K562 (cell line): Measurements from ENCODE around the gene GSTM2. TPM values are rescaled to one million over a fixed set of nuclear protein-coding genes. Genes with fewer than 3 reads are reported as not detected.

ENCODE experiments used
- ATAC-seq: fragments of 200-7000 bp; cut with Tn5 transposase; 3 replicates; pipeline ENCODE4 v1.9.1; 2020; ENCODE audit warnings: moderate library complexity
- BruUV-seq: library from RNA; stranded (reverse); fragments of 400-500 nt; replicated peaks from 2 replicates; lab custom pipeline; 2021; lab: Mats Ljungman, UMichigan
- CTCF ChIA-PET: fragments of 300-600 bp; formaldehyde crosslinking; extraction: SDS; loops from one replicate; lab custom pipeline; 2021; ENCODE audit warnings: low intra/inter-chr PET ratio; lab: Yijun Ruan, JAX
- POLR2A ChIA-PET: fragments of 300-600, 350-650 bp; sonication (Branson Sonifier 250); formaldehyde crosslinking; extraction: SDS; loops from one replicate; lab custom pipeline; 2021; ENCODE audit warnings: antibody characterized with exemption, inconsistent platforms; lab: Yijun Ruan, JAX
- DNase-seq, 4 experiments: peaks; one replicate each; pipeline versions ENCODE4 v3.0.0 to v3.0.0-alpha.2; 2011 to 2018; ENCODE audit warnings: low spot score in 3 of 4, mixed read lengths in 3 of 4; ENCODE audit errors: extremely low read depth in 1 of 4
- FAIRE-seq: peaks from 2 replicates; lab custom pipeline; 2011; peaks lifted over from hg19 to GRCh38; lab: Jason Lieb, UNC
- H2AFZ ChIP-seq: 2 replicates; pipeline ENCODE4 v1.6.0; 2011; ENCODE audit warnings: low read depth, low read length, control low read depth, inconsistent platforms
- H3K27ac ChIP-seq: fragments of 200-600 bp; 3 replicates; pipeline ENCODE4 v1.8.0; 2011; ENCODE audit warnings: low read depth, mild to moderate bottlenecking, control low read depth, inconsistent platforms, low read length, moderate library complexity, mixed read lengths; ENCODE audit errors: extremely low read depth
- H3K27me3 ChIP-seq, 2 experiments: fragments of 300-600 bp in 1 of 2; 2 replicates in 1 of 2; 3 replicates in 1 of 2; pipeline versions ENCODE4 v1.6.0 to v1.8.0; 2011; ENCODE audit warnings: inconsistent platforms in 2 of 2, low read length in 2 of 2, mild to moderate bottlenecking in 1 of 2, mixed read lengths in 1 of 2, moderate library complexity in 1 of 2; ENCODE audit not compliant: control insufficient read depth in 2 of 2, insufficient read depth in 2 of 2
- H3K36me3 ChIP-seq: fragments of 300-600 bp; 3 replicates; pipeline ENCODE4 v1.8.0; 2011; ENCODE audit warnings: mild to moderate bottlenecking, low read length, inconsistent platforms; ENCODE audit not compliant: control insufficient read depth, insufficient read depth
- H3K4me1 ChIP-seq, 2 experiments: fragments of 200-600 bp in 1 of 2; replicated peaks in 1 of 2; 2 replicates in 1 of 2; 3 replicates in 1 of 2; pipeline versions ENCODE4 v1.5.1 to v1.8.0; 2011; ENCODE audit warnings: inconsistent platforms in 2 of 2, low read length in 2 of 2, mild to moderate bottlenecking in 1 of 2, mixed read lengths in 1 of 2, moderate library complexity in 1 of 2; ENCODE audit not compliant: control insufficient read depth in 2 of 2, insufficient read depth in 2 of 2
- H3K4me2 ChIP-seq: 2 replicates; pipeline ENCODE4 v1.6.1; 2011; ENCODE audit warnings: low read length, control low read depth, inconsistent platforms, mixed read lengths; ENCODE audit not compliant: insufficient read depth
- H3K4me3 ChIP-seq: fragments of 200-600 bp; sonication (generic), shearing (Covaris generic); 2 replicates; pipeline ENCODE4 v1.5.1; 2016; ENCODE audit warnings: control low read depth, inconsistent platforms
- H3K79me2 ChIP-seq: fragments of 200-600 bp; 3 replicates; pipeline ENCODE4 v1.8.0; 2011; ENCODE audit warnings: low read length, inconsistent platforms; ENCODE audit not compliant: control insufficient read depth, insufficient read depth
- H3K9ac ChIP-seq, 2 experiments: 2 replicates each; pipeline versions ENCODE4 v1.6.0 to v1.6.1; 2011; ENCODE audit warnings: low read depth in 2 of 2, low read length in 2 of 2, control low read depth in 1 of 2, inconsistent platforms in 1 of 2, mild to moderate bottlenecking in 1 of 2, mixed read lengths in 1 of 2; ENCODE audit not compliant: insufficient read depth in 1 of 2
- H3K9me1 ChIP-seq: one replicate; pipeline ENCODE4 v1.6.0; 2011; ENCODE audit warnings: inconsistent platforms, mild to moderate bottlenecking, low read length, moderate library complexity; ENCODE audit not compliant: control insufficient read depth, insufficient read depth
- H3K9me3 ChIP-seq: replicated peaks from 2 replicates; pipeline ENCODE4 v1.5.1; 2011; ENCODE audit warnings: low read depth, low read length, inconsistent platforms; ENCODE audit not compliant: control insufficient read depth, insufficient read depth
- H4K20me1 ChIP-seq: replicated peaks from 2 replicates; pipeline ENCODE4 v1.6.1; 2011; ENCODE audit warnings: low read length, inconsistent platforms, mixed read lengths; ENCODE audit not compliant: control insufficient read depth, insufficient read depth
- DEAF1 ChIP-seq: fragments of 450-650 bp; formaldehyde crosslinking; IDR thresholded peaks from 2 replicates; pipeline ENCODE4 v1.4.0; 2020; ENCODE audit warnings: mild to moderate bottlenecking, moderate library complexity
- MEF2A ChIP-seq: IDR thresholded peaks from 2 replicates; pipeline ENCODE4 v1.6.1; 2011; ENCODE audit warnings: low read depth, mild to moderate bottlenecking, low read length, moderate library complexity; ENCODE audit not compliant: control insufficient read depth
- MYC ChIP-seq, 2 experiments: fragments of 250-450 bp in 1 of 2; sonication (Bioruptor Pico) in 1 of 2; IDR thresholded peaks; 2 replicates each; pipeline versions ENCODE4 v1.5.1 to v1.6.1; 2012 to 2021; ENCODE audit warnings: low read depth in 2 of 2, borderline replicate concordance in 1 of 2, improper control_type of control experiment in 1 of 2, low read length in 1 of 2, mild to moderate bottlenecking in 1 of 2, moderate library complexity in 1 of 2
- NR4A1 ChIP-seq, 2 experiments: fragments of 250-450 bp in 1 of 2; fragments of 450-650 bp in 1 of 2; sonication (Bioruptor Pico) in 1 of 2; IDR thresholded peaks; 2 replicates each; pipeline versions ENCODE4 v1.4.0 to v1.6.1; 2016 to 2020; ENCODE audit warnings: mild to moderate bottlenecking in 2 of 2, missing compliant biosample characterization in 1 of 2, missing genetic modification characterization in 1 of 2, moderate library complexity in 1 of 2
- ZBTB34 ChIP-seq: fragments of 250-450 bp; sonication (Bioruptor Pico); IDR thresholded peaks from 2 replicates; pipeline ENCODE4 v1.8.0; 2021; ENCODE audit warnings: mild to moderate bottlenecking, moderate library complexity
- WGBS: fragments of 100-300 bp; shearing (Covaris generic); methylation state at CpG from one replicate; pipeline ENCODE4 v1.1.6; 2016; ENCODE audit warnings: low coverage, mixed read lengths; ENCODE audit not compliant: insufficient coverage; ENCODE audit errors: missing lambda C conversion rate; 5-methylcytosine and 5-hydroxymethylcytosine counted together
- in situ Hi-C: fragments of 300-500 bp; cut with MboI; formaldehyde crosslinking; loops from 4 replicates; pipeline ENCODE4 v1.15.0; 2018; ENCODE audit warnings: inconsistent platforms, mixed read lengths
- intact Hi-C: fragments of 100-400 bp; cut with micrococcal nuclease; formaldehyde crosslinking; loops from 2 replicates; pipeline ENCODE4 v1.14.2; 2022
- polyA plus RNA-seq, 8 experiments: library from polyadenylated mRNA; depleted of rRNA in 4 of 8; stranded (reverse) in 5 of 8; unstranded in 3 of 8; fragments of >200 nt; fragmentation: Nextera tagmentation in 2 of 8; fragmentation: Illumina TruSeq in 1 of 8; extraction: Ambion mirVana in 2 of 8; extraction: Trizol in 1 of 8; gene quantifications; 2 replicates each; pipeline versions ENCODE4 v1.2.1 to v1.2.3, GENCODE V29; 2011 to 2014; ENCODE audit warnings: inconsistent platforms in 1 of 8, missing spikeins in 1 of 8
- total RNA-seq, 7 experiments: library from RNA; depleted of rRNA in 6 of 7; stranded (reverse); fragments of >200 nt in 6 of 7; fragmentation: Illumina TruSeq in 2 of 7; extraction: Trizol in 2 of 7; gene quantifications; 2 replicates each; pipeline versions ENCODE4 v1.2.1 to v1.2.3, GENCODE V29; 2011 to 2021; ENCODE audit warnings: low replicate concordance in 1 of 7
- TF ChIP-seq, protein P1 (sequence below), 3 experiments: fragments of 200-800 bp in 1 of 3; fragments of 250-450 bp in 1 of 3; fragments of 450-650 bp in 1 of 3; sonication (Bioruptor Pico) in 1 of 3; sonication (Bioruptor generic) in 1 of 3; formaldehyde crosslinking in 1 of 3; IDR thresholded peaks; 2 replicates each; pipeline versions ENCODE4 v1.6.1 to v1.8.0; 2016 to 2022; ENCODE audit warnings: mild to moderate bottlenecking in 2 of 3, missing genetic modification characterization in 2 of 3, missing compliant biosample characterization in 1 of 3, moderate library complexity in 1 of 3
- TF ChIP-seq, protein P2 (sequence below): fragments of 200-800 bp; sonication (Bioruptor generic); IDR thresholded peaks from 2 replicates; pipeline ENCODE4 v1.6.1; 2017; ENCODE audit warnings: missing genetic modification characterization, missing compliant biosample characterization
- TF ChIP-seq, protein P3 (sequence below): fragments of 250-450 bp; sonication (Bioruptor Pico); IDR thresholded peaks from 2 replicates; pipeline ENCODE4 v1.4.0; 2020; ENCODE audit warnings: mild to moderate bottlenecking

The GSTM2 gene
- total and polyA plus RNA-seq, 9 of the 15 experiments (the other 6 are each of a cell fraction or from before 2014, with no cell fraction given): 1.6 to 15.1 (median 6.8) TPM

DNA sequence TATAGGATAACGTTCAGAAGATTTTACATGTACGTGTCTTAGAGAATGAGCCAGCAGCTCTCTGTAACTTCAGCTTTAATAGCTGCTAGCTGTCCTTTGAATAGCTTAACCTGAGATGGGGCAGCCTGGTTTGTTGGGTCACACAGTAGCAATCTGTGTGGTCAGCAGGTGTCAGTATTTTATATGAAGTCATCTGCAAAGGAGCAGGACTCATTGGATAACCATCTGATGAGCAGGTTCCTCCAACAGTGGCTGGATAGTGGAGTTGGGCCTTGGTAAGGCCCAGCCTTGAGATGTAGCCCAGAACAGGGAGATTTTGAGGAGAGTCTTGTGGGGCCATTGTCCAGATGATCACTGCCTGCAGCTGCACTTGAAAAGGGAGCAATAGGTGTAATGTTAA is 50.6 kb downstream of the GSTM2 start:
- POLR2A ChIA-PET: interaction anchor here (1.8 to 2.2 kb wide), 2 partner anchors 19 to 48 kb away, joined by 5 to 6 read pairs; no protein-coding TSS in a partner anchor
- no peak overlapping the region for H3K4me2 ChIP-seq
- H4K20me1 ChIP-seq: no peaks in the 10 kb centered on the region
- BruUV-seq: no TSS peak
- peaks cover 5 to 21% of the 10 kb centered on the region in 2 experiments; a peak in 4 of 5 replicates for H3K4me1 ChIP-seq
- no peak overlapping the region for H3K9ac ChIP-seq
- H3K27ac ChIP-seq: peak overlapping the region; percentile 43; the same call in 2 of the 3 replicates
- H3K79me2 ChIP-seq: no peaks in the 10 kb centered on the region
- H3K36me3 ChIP-seq: no peaks in the 10 kb centered on the region
- CTCF ChIA-PET: interaction anchor here (1.1 kb wide), 1 partner anchor 53 kb away, joined by 3 read pairs; no protein-coding TSS in a partner anchor
- no peak for FAIRE-seq
- H2AFZ ChIP-seq: peak overlapping the region; percentile 87
- peak; percentile 73 for ATAC-seq
- H3K27me3 ChIP-seq: peaks cover 0 to 6% of the 10 kb centered on the region in 2 experiments; a peak in 2 of 5 replicates
- 58% methylated on average over 2 of the region's 2 CpGs for WGBS
- in situ Hi-C loops: loop anchor here (5.0 kb wide), 1 partner anchor 41 kb away; no protein-coding TSS in a partner anchor
- DNase-seq: peak; percentile 44 to 53 (median 48)
- H3K4me3 ChIP-seq: no peak overlapping the region
- H3K9me3 ChIP-seq: no peaks in the 10 kb centered on the region
- no peaks in the 10 kb centered on the region for H3K9me1 ChIP-seq
- intact Hi-C loops: loop anchor here (1.0 to 5.0 kb wide), 2 partner anchors 55 to 171 kb away; partner anchors contain the start of gene GNAI3
- TF ChIP-seq, protein P1, sequence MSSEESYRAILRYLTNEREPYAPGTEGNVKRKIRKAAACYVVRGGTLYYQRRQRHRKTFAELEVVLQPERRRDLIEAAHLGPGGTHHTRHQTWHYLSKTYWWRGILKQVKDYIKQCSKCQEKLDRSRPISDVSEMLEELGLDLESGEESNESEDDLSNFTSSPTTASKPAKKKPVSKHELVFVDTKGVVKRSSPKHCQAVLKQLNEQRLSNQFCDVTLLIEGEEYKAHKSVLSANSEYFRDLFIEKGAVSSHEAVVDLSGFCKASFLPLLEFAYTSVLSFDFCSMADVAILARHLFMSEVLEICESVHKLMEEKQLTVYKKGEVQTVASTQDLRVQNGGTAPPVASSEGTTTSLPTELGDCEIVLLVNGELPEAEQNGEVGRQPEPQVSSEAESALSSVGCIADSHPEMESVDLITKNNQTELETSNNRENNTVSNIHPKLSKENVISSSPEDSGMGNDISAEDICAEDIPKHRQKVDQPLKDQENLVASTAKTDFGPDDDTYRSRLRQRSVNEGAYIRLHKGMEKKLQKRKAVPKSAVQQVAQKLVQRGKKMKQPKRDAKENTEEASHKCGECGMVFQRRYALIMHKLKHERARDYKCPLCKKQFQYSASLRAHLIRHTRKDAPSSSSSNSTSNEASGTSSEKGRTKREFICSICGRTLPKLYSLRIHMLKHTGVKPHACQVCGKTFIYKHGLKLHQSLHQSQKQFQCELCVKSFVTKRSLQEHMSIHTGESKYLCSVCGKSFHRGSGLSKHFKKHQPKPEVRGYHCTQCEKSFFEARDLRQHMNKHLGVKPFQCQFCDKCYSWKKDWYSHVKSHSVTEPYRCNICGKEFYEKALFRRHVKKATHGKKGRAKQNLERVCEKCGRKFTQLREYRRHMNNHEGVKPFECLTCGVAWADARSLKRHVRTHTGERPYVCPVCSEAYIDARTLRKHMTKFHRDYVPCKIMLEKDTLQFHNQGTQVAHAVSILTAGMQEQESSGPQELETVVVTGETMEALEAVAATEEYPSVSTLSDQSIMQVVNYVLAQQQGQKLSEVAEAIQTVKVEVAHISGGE (CRISPR knock-in tag; IDR thresholded peaks at IDR 0.05): no peak
- TF ChIP-seq MYC (IDR thresholded peaks at IDR 0.05; ENCODE audit: low read depth, low read length) (0 out of 2 replicates have a peak, but pooled peaks have one; percentile 33), MYC (CRISPR knock-in tag; IDR thresholded peaks at IDR 0.05; ENCODE audit: borderline replicate concordance, low read depth) (no peak), MEF2A (no peak), NR4A1 (CRISPR knock-in tag; IDR thresholded peaks at IDR 0.05) (no peak), NR4A1 (tag; IDR thresholded peaks at IDR 0.05) (peak; percentile 76; the same call in 1 of the 2 replicates), ZBTB34 (no peak), DEAF1 (CRISPR knock-in tag) (peak; percentile 37; the same call in 1 of the 2 replicates)
- TF ChIP-seq, protein P2, sequence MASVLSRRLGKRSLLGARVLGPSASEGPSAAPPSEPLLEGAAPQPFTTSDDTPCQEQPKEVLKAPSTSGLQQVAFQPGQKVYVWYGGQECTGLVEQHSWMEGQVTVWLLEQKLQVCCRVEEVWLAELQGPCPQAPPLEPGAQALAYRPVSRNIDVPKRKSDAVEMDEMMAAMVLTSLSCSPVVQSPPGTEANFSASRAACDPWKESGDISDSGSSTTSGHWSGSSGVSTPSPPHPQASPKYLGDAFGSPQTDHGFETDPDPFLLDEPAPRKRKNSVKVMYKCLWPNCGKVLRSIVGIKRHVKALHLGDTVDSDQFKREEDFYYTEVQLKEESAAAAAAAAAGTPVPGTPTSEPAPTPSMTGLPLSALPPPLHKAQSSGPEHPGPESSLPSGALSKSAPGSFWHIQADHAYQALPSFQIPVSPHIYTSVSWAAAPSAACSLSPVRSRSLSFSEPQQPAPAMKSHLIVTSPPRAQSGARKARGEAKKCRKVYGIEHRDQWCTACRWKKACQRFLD (CRISPR knock-in tag): no peak
- TF ChIP-seq, protein P3, sequence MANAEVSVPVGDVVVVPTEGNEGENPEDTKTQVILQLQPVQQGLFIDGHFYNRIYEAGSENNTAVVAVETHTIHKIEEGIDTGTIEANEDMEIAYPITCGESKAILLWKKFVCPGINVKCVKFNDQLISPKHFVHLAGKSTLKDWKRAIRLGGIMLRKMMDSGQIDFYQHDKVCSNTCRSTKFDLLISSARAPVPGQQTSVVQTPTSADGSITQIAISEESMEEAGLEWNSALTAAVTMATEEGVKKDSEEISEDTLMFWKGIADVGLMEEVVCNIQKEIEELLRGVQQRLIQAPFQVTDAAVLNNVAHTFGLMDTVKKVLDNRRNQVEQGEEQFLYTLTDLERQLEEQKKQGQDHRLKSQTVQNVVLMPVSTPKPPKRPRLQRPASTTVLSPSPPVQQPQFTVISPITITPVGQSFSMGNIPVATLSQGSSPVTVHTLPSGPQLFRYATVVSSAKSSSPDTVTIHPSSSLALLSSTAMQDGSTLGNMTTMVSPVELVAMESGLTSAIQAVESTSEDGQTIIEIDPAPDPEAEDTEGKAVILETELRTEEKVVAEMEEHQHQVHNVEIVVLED (CRISPR knock-in tag): no peak
